Activated CD8-positive, alpha-beta memory T cell treated with anti-CD3 and anti-CD28 coated beads, Interleukin-2, amount 50 U/mL, for 48 hours (primary cell): ENCODE measurements around the gene RAB37.

Experiments
- DNase-seq: peaks from one replicate; pipeline ENCODE4 v3.0.0-alpha.2; 2020

The RAB37 gene

GRCh38 chr17:74746376-74746775 lies 9.3 kb downstream of the RAB37 start:
- DNase-seq, result no peak

GRCh38 chr17:74746922-74747321 lies 9.9 kb downstream of the RAB37 start:
- no peak for DNase-seq

- no peak for DNase-seq
Measured at GRCh38 chr17:74748279-74748528, 11.1 kb downstream of the RAB37 start.

GRCh38 chr17:74748529-74749278 lies 11.6 kb downstream of the RAB37 start, which contains the start of gene NHERF1:
NHERF1 (plus strand) TSS chr17:74748628; CDS start chr17:74748847, 219 bp downstream.
- peak; percentile 97 for DNase-seq

DNA sequence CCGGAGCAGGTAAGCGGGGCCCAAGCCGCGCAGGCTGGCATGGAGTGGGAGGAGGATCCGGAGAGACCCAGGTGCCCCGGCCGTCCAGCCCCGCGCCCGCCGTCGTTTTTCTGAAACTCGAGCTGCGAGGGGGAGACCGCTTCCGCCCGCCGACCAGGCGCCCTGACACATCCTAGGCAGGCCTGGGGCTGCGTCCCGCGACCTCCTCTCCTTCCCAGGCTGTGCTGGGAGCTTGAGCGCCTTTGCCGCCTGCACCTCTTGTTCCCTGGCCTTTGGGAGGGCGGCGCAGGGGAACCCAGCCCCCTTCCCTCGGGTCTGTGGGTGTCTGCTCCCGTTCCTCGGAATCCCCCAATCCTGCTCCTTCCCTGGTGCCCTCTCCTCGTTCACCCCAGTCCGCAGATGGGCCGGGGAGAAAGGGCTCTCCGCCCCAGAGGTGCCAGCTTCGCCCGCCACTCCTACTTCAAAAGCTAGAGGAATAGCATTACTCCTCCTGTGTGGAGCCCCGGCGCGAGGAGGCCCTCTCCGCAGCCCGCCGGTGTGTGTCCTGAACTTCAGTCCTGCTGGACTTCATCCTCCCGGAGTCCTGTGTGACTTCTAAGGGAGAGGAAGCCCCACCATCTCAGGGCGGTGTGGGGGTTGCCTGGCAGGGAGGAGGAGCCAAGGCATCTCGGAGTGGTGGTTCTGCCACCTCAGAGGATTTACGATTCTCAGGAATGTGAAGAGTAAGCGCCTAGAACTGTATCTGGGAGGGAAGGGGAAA lies 12.4 kb downstream of the RAB37 start:
- peak; percentile 80 for DNase-seq

- no peak for DNase-seq
Measured at GRCh38 chr17:74750039-74750326, 12.9 kb downstream of the RAB37 start.

DNA sequence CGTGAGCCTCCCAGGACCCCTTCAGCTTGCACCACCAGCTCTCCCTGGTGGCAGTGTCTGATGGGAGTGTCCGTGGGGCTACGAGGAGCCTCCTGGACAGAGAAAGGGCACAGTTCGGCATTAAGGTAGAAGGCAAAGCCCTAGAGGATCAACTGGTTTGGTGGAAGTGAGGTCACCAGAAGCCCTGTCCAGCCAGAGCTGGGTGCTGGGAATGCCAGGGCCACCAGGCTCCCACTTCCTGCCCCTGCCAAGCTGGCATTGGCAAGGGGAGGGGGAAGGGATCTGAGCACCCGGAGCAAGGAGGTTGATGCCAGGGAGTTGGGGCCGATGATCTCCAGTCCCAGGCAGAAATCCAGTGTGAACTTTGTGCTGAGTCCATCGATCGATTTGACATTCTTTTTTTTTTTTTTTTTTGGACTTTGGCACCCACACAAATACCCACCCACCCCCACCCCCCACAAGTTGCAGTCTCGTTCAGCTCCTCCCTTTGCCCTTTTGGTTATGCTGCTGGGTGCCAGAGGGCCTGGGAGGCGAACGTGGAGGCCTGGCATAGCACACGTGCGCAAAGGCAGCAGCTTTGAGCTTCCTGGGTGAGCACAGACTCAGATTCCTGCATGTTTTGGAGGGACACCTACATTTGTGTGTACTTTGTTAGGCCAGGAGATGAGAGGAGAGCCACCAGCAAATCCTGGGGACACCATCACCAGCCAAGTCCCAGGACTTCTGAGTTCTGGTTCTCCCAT lies 13.4 kb downstream of the RAB37 start:
- DNase-seq, result no peak

GRCh38 chr17:74752415-74752814 lies 15.4 kb downstream of the RAB37 start:
- DNase-seq, result no peak

- no peak for DNase-seq
Measured at GRCh38 chr17:74752822-74753401, 15.9 kb downstream of the RAB37 start.

GRCh38 chr17:74754832-74755231 lies 17.8 kb downstream of the RAB37 start:
- no peak for DNase-seq

- no peak for DNase-seq
Measured at GRCh38 chr17:74755533-74755932, 18.5 kb downstream of the RAB37 start.

- DNase-seq, result no peak
Measured at GRCh38 chr17:74756891-74757290, 19.8 kb downstream of the RAB37 start.

- no peak for DNase-seq
Measured at GRCh38 chr17:74757502-74757901, 20.4 kb downstream of the RAB37 start.

- no peak for DNase-seq
Measured at GRCh38 chr17:74757931-74758847, 21.1 kb downstream of the RAB37 start.

- no peak for DNase-seq
Measured at GRCh38 chr17:74758848-74759168, 21.8 kb downstream of the RAB37 start.

DNA sequence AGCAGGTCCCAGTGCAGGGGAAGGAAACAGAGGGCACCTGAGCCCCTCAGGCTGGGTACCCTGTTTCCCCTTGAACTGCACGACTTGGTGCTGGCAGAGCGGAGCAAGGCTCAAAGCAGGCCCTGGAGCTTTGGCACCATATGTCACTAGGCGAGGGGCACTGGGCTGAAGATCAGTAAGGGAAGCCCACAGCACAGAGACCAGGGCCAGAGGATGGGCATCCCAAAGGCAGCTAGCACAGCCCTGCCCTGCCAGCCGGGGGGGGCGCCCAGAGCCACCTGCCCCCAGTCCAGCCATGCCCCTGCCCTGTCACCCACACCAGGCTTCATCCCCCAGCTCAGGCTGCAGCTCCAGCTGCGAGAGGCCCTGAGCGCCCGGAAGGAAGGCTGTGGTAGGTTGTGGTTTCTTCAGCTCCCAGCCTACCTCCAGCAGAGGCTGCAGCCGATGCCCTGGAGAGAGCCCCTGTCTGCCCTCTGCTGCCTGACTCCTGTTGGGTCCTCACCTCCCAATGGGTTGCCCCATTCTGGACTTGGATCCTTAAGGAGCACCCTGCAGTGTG lies 22.3 kb downstream of the RAB37 start:
- DNase-seq, result peak; percentile 72

- DNase-seq, result no peak
Measured at GRCh38 chr17:74759941-74760340, 22.9 kb downstream of the RAB37 start.

GRCh38 chr17:74760404-74761105 lies 23.5 kb downstream of the RAB37 start:
- no peak for DNase-seq

- DNase-seq, result no peak
Measured at GRCh38 chr17:74761419-74761818, 24.4 kb downstream of the RAB37 start.

- no peak for DNase-seq
Measured at GRCh38 chr17:74761931-74762330, 24.9 kb downstream of the RAB37 start.

DNA sequence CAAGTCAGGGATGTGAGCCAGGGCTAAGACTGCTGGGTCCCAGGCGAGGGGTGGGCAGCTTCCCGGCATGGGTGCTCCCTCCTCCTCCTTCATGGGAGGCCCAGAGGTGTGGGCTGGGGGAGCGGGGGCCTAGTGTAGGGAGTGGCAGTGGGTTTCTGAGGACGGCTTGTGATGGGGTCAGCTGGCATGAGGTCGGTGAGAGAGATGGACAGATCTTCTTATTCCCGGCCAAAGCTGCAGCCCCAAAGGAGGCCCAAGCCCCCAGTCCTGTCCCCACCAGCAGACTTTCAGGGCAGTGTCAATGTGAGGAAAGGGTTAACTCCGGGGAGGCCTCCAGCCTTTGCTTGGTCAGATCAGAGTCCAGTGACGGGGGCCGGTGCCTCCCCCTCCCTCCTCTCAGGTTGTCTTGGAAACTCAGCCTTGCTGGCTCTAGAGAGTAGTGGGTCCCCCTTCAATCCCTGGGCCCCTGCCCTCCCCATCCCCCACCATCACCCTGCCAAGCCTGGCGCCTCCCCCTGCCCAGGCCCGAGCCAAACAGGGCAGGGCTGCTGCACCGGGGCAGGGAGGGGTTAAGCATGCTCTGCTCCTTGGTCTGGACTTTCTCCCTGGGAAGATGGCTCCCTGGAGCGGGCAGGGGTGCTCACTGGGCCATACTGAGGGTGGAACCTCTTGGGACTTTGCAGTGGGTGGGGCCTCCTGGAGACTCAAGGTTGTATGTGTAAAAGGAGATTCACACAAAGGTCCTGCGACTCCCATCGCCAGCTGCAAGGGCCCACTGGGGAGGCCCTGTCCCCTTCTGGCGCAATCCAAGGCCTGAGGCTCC lies 26.7 kb downstream of the RAB37 start:
- no peak for DNase-seq
